Gastroesophageal sphincter (tissue), 4 donors: Measurements from ENCODE around the gene CIPC. TPM values are rescaled to one million over a fixed set of nuclear protein-coding genes. Genes with fewer than 3 reads are reported as not detected.

Source experiments
- ATAC-seq: fragments of 150-250 bp; one replicate; pipeline ENCODE4 v1.9.1; 2016; ENCODE audit warnings: mild to moderate bottlenecking, moderate library complexity
- H3K27ac ChIP-seq, 4 donors: fragments of 200-600 bp; sonication (generic) in 3 of 4; 1 replicate in 3 of 4; 2 replicates in 1 of 4; pipeline ENCODE4 v1.5.1; 2016 to 2019
- H3K27me3 ChIP-seq: fragments of 200-600 bp; sonication (generic); one replicate; pipeline ENCODE4 v1.5.1; 2019
- H3K36me3 ChIP-seq, 2 donors: fragments of 200-600 bp; sonication (generic); one replicate each; pipeline ENCODE4 v1.5.1; 2019; ENCODE audit warnings: control low read depth in 1 of 2
- H3K4me1 ChIP-seq, 3 donors: fragments of 200-600 bp; sonication (generic); 1 replicate in 2 of 3; 2 replicates in 1 of 3; pipeline ENCODE4 v1.5.1; 2016 to 2019; ENCODE audit warnings: control low read depth in 2 of 3
- H3K4me3 ChIP-seq, 2 donors: fragments of 200-600 bp; sonication (generic); one replicate each; pipeline ENCODE4 v1.5.1; 2019; ENCODE audit warnings: mild to moderate bottlenecking in 1 of 2, moderate library complexity in 1 of 2
- H3K9me3 ChIP-seq, 3 donors: fragments of 200-600 bp; sonication (generic); one replicate each; pipeline ENCODE4 v1.5.1; 2017 to 2019; ENCODE audit warnings: control low read depth in 2 of 3
- CTCF ChIP-seq, 4 experiments: fragments of 200-600 bp in 2 of 4; fragments of 450-650 bp in 2 of 4; sonication (generic) in 1 of 4; IDR thresholded peaks; one replicate each; pipeline ENCODE4 v1.5.1; 2017 to 2019; ENCODE audit warnings: antibody characterized with exemption in 4 of 4, mild to moderate bottlenecking in 2 of 4, moderate library complexity in 2 of 4
- EP300 ChIP-seq: sonication (generic); formaldehyde crosslinking; IDR thresholded peaks from one replicate; pipeline ENCODE4 v1.6.1; 2017; ENCODE audit warnings: antibody characterized with exemption, mild to moderate bottlenecking
- POLR2A ChIP-seq, 2 donors: fragments of 450-650 bp; IDR thresholded peaks; one replicate each; pipeline ENCODE4 v1.6.1; 2017; ENCODE audit warnings: antibody characterized with exemption in 2 of 2, mild to moderate bottlenecking in 2 of 2, moderate library complexity in 1 of 2
- POLR2AphosphoS5 ChIP-seq: sonication (generic); formaldehyde crosslinking; IDR thresholded peaks from one replicate; pipeline ENCODE4 v1.6.1; 2017; ENCODE audit warnings: antibody characterized with exemption
- WGBS, 2 donors: methylation state at CpG; one replicate each; pipeline ENCODE4 v1.1.5; 2018; ENCODE audit warnings: low coverage in 1 of 2; 5-methylcytosine and 5-hydroxymethylcytosine counted together
- total RNA-seq, 4 donors: library from RNA; depleted of rRNA; stranded (reverse); fragments of >200 nt; gene quantifications; one replicate each; pipeline ENCODE4 v1.1.0, GENCODE V29; 2016

The CIPC gene
- total RNA-seq, 4 donors from 2014 or later: 49.0 to 74.1 (median 60.4) TPM

GRCh38 chr14:77116172-77116817 is 18.2 kb downstream of the CIPC start:
- ATAC-seq: no peak
- WGBS, 2 donors: 94 to 100% methylated on average over 2 of the region's 2 CpGs
- H3K36me3 ChIP-seq: peaks cover 0 to 91% of the 10 kb centered on the region in 2 donors

GRCh38 chr14:77119851-77120250 is 21.8 kb downstream of the CIPC start:
- no peak for TF ChIP-seq EP300
- TF ChIP-seq POLR2AphosphoS5: no peak
- no peak for TF ChIP-seq POLR2A (IDR thresholded peaks at IDR 0.05)
- TF ChIP-seq CTCF (IDR thresholded peaks at IDR 0.05): no peak
- Histone ChIP-seq H3K4me3 (no peak overlapping the region), H3K27ac (no peak overlapping the region), H3K4me1 (peaks cover 0 to 39% (median 6%) of the 10 kb centered on the region in 3 donors), H3K27me3 (peaks cover under 1% of the 10 kb centered on the region), H3K36me3 (peaks cover 0 to 58% of the 10 kb centered on the region in 2 donors), H3K9me3 (no peaks in the 10 kb centered on the region)
- 88 to 96% methylated on average over 6 of the region's 7 CpGs for WGBS, 2 donors
- no peak for ATAC-seq

More at GRCh38 chr14:77116172-77116817, 18.2 kb downstream of the CIPC start:
- Histone ChIP-seq H3K4me1 (peaks cover 0 to 18% (median 0%) of the 10 kb centered on the region in 3 donors), H3K27ac (no peak overlapping the region), H3K9me3 (no peaks in the 10 kb centered on the region), H3K4me3 (no peak overlapping the region), H3K27me3 (no peaks in the 10 kb centered on the region)
- no peak for TF ChIP-seq POLR2AphosphoS5
- TF ChIP-seq CTCF (IDR thresholded peaks at IDR 0.05): no peak

GRCh38 chr14:77120771-77121743 is 23.0 kb downstream of the CIPC start:
- 51 to 64% methylated on average over 6 of the region's 9 CpGs for WGBS, 2 donors
- no peak for ATAC-seq
- Histone ChIP-seq H3K36me3 (peaks cover 0 to 46% of the 10 kb centered on the region in 2 donors), H3K27me3 (peaks cover 12% of the 10 kb centered on the region), H3K4me1 (peaks cover 2 to 47% (median 6%) of the 10 kb centered on the region in 3 donors), H3K9me3 (no peaks in the 10 kb centered on the region), H3K4me3 (no peak overlapping the region), H3K27ac (peak overlapping the region in 3 of 4 donors; percentile 36 to 48 (median 39))
- TF ChIP-seq EP300 (no peak), POLR2A (IDR thresholded peaks at IDR 0.05) (no peak), POLR2AphosphoS5 (no peak), CTCF (IDR thresholded peaks at IDR 0.05) (no peak)

GRCh38 chr14:77122526-77123125 is 24.6 kb downstream of the CIPC start:
- no peak for ATAC-seq
- peaks cover 2 to 47% (median 6%) of the 10 kb centered on the region in 3 donors for H3K4me1 ChIP-seq

More at GRCh38 chr14:77122526-77123125, 24.6 kb downstream of the CIPC start:
- H3K9me3 ChIP-seq: no peaks in the 10 kb centered on the region
- H3K36me3 ChIP-seq: peaks cover 0 to 30% of the 10 kb centered on the region in 2 donors
- no peak overlapping the region for H3K4me3 ChIP-seq
- H3K27me3 ChIP-seq: peaks cover 27% of the 10 kb centered on the region
- TF ChIP-seq CTCF (IDR thresholded peaks at IDR 0.05) (no peak), EP300 (no peak), POLR2AphosphoS5 (no peak), POLR2A (IDR thresholded peaks at IDR 0.05) (no peak)
- 75 to 90% methylated on average over 2 to 4 of the region's 6 CpGs for WGBS, 2 donors
- no peak overlapping the region for H3K27ac ChIP-seq
